ENCODE measurements around the gene CEP192.
"Not testable (repeated sequence)": the region's sequence is repeated elsewhere in the genome, so short reads cannot be mapped to it uniquely, and the experiment has no call there.

The CEP192 gene, protein sequence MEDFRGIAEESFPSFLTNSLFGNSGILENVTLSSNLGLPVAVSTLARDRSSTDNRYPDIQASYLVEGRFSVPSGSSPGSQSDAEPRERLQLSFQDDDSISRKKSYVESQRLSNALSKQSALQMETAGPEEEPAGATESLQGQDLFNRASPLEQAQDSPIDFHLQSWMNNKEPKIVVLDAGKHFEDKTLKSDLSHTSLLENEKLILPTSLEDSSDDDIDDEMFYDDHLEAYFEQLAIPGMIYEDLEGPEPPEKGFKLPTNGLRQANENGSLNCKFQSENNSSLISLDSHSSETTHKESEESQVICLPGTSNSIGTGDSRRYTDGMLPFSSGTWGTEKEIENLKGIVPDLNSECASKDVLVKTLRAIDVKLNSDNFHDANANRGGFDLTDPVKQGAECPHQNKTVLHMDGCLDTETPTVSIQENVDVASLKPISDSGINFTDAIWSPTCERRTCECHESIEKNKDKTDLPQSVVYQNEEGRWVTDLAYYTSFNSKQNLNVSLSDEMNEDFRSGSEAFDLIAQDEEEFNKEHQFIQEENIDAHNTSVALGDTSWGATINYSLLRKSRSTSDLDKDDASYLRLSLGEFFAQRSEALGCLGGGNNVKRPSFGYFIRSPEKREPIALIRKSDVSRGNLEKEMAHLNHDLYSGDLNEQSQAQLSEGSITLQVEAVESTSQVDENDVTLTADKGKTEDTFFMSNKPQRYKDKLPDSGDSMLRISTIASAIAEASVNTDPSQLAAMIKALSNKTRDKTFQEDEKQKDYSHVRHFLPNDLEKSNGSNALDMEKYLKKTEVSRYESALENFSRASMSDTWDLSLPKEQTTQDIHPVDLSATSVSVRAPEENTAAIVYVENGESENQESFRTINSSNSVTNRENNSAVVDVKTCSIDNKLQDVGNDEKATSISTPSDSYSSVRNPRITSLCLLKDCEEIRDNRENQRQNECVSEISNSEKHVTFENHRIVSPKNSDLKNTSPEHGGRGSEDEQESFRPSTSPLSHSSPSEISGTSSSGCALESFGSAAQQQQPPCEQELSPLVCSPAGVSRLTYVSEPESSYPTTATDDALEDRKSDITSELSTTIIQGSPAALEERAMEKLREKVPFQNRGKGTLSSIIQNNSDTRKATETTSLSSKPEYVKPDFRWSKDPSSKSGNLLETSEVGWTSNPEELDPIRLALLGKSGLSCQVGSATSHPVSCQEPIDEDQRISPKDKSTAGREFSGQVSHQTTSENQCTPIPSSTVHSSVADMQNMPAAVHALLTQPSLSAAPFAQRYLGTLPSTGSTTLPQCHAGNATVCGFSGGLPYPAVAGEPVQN (N-terminal part only)

DNA sequence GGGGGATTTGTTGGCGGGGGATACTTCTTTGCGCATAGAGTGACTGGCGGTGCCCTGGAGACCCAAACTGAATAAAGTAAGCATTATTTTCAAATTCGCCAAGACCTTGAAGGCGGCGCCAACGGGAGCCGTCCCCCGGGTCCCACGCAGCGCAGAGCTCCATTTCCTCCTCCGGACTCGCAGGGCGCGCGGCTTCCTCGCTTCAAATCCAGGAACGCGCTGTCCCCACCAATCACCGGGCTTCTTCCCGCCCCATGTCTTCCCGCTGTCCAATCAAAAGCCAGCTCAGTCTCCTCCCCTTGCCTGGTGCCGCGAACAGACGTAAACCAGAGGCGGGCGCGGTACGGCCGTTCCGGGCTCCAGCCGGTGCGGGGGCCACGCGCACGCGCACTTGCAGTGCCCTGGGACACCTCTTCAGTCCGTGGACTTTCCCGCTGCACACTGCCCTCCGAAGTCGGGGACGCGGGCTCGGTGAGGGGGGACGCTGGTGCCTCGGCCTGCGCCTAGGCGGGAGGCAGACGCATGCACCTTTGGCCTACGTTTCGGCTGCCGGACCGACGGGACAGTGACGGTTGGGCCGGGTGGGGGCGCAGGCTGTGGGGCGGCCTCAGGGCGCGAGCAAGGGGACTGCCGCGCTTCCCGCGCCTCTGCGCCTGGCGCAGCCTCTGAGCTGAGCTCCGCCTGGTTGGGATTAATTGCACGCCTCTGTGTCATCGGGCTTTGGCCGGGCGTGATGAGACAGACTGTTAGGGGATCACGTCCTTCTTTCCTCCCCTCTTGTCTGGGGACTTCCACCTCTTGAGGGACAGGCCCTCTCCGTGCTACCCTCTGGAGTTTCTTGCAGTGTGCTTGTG is at the start of gene CEP192:
TSS of gene CEP192 (plus strand) at position 396 of the 854 bp plus-strand sequence. CDS start 8,063 bp downstream, outside the sequence.
- DNase-seq, result peak; percentile 99

DNA sequence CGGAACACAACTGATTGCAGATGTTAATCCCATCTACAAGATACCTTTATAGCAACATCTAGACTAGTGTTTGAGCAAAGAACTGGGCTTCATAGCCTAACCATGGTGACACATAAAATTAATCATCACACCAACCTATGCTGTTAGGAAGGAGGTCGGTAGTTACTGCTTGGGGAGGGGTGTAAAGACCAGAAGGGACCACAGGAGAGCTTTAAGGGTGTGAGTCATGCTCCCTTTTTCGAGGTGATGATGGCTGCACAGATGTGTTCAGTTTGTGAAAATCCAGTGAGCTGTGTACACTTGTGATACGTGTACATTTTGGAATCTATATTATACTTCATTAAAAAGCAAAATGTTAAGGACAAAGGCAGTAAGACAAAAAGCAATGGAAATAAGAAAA is 47.9 kb upstream of the CEP192 start:
- DNase-seq, result no peak

DNA sequence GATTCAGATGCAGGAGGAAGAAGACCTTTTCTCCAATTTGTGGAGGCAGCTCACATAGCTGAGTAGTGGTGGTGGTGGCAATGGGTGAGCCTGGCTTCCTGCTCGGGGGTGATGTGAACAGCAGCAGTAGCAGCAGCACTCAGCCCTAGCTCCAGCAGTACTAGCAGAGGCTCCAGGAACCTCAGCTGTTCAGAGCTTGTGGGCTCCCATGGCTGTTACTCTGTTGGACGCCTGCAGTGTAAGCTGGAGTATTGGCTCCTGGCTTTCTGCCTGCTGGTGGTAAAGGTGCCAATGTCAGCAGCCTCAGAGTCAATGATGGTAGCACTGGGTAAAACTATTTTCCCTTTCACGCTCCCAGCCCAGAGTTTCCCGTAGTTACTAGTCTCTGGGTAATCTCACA is 46.5 kb upstream of the CEP192 start:
- DNase-seq, result no peak

DNA sequence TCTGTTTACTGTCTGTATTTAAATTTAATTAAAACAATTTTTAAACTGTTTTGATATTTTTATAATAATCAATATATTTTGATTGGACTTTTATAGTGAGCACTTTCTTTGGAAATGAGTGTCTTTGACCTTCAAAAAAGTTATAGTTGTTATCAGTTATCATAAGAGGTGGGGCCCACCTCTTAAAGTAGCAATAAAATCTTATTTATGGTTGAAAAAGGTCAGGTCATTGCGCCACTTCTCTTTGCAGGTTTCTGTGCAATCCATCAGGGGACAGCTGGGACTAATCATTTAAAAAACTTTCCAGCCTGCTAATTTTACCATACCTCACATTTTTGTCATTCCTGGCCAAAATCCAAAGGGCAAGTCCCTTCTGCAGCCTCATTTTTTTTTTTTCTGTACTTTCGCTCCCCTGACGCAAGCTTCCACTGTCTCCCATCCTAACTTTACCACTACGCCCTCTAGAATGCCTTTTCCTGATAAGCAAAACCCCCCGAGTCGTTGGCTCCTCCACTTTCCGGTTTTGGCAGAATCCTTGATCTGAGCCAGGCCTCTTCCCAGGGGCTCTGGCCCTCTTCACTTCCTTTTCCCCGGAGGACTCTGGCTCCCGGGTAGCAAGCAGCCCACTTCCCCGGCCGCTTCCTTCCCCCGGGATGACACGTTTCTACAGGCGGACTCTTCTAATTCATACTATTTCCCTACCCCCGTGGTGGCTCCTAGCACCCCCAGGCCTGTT is 44.4 kb upstream of the CEP192 start:
- DNase-seq, result peak; percentile 55

DNA sequence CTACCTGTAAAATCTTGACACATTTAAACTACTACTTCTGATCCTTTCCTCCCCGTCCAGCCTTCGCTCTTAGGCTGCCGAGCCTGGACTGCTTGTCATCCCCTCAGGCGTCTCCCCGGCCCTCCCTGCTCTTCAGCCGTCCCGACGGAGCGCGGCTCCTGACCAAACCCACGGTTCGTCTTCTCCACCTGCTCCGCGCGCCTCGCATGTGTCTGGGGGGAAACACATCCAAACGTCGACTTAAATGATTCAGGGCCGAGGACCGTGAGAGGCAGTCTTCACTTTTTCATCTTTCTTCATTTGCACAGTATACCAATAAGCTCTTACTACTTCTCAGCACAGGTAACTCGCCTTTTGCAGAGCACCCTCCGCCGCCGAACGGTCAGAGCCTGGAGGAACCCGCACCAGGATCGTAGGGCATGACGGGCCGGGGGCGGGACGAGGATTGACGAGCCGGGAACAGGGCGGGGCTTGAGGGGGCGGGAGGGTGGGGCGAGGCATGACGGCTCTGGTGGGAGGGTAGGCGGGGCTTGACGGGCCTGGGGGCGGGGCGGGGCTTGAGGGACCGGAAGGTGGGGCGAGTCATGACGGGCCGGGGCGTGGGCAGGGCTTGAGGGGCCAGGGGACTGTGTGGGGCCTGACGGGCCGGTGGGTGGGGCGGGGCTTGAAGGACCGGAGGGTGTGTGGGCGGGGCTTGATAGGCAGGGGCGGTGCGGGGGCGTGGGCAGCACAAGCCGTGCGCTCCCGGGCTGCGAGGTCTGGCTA is 43.7 kb upstream of the CEP192 start, which contains the start of gene SEH1L:
TSS of gene SEH1L (plus strand) at position 727 of the 765 bp plus-strand sequence. CDS start 111 bp downstream, outside the sequence.
- DNase-seq, result peak; percentile 93

DNA sequence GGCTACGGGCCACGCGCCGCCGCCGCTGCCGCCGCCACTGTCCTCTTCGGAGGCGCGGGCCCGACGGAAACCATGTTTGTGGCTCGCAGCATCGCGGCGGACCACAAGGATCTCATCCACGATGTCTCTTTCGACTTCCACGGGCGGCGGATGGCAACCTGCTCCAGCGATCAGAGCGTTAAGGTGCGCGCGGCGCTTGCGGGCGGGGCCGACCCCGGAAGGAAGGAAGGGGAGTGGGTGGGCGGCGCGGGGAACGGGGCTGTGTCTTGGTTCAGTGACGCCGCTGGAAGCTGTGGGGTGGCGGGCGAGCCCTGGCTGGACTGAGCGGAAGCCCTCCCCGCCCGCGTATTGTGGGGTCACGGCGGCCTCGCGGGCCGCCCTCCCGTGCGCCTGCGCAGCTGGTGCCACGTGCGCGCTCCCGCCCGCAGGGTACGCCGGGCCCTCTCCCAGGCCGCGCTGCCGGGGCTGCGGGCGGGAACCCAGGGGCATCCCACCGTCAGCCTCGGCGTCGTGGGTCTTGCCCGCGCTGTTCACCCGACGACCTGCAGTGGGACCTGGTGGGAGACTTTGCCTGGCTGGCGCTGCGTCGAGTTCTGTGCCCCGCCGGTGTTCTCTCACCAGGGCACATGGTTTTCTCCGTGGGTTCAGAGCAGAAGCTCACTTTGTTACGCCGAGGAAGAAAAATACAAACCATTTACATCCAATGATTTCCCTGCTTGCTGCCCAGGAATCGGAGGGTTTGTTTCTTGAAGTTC is 42.9 kb upstream of the CEP192 start:
- DNase-seq, result peak; percentile 89

DNA sequence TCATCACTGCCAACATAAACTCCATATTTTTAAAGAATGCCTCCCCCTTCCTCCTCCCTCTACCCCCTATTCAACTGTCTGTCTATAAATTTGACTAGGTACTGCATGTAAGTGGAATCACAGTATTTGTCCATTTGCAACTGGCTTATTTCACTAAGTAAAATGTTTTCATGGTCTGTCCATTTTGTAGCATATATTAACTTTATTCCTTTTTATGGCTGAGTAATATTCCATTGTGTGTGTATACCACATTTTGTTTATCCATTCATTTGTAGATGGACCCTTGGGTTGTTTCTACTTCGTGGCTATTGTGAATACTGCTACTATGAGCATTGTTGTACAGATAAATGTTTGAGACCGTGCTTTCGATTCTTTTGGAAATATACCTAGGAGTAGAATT is 32.7 kb upstream of the CEP192 start:
- DNase-seq, result no peak

DNA sequence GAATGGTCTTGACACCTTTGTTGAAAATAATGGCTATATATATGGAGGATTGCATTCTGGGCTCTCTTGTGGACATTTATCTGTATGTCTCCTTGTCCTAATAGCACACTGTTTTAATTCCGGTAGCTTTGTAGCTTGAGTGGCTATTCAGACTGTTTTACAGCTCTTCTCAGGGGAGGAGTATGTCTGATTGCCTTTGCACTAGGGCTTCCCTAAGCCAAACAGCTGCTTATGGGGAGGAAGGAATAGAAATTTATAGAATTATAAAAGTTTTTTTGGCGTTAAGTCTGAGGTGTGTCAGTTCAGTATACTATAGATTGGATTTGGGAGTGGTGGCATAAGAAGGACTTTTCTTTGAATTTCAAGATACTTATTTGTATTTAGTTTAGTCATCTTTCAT is 30.8 kb upstream of the CEP192 start:
- peak; percentile 41 for DNase-seq

DNA sequence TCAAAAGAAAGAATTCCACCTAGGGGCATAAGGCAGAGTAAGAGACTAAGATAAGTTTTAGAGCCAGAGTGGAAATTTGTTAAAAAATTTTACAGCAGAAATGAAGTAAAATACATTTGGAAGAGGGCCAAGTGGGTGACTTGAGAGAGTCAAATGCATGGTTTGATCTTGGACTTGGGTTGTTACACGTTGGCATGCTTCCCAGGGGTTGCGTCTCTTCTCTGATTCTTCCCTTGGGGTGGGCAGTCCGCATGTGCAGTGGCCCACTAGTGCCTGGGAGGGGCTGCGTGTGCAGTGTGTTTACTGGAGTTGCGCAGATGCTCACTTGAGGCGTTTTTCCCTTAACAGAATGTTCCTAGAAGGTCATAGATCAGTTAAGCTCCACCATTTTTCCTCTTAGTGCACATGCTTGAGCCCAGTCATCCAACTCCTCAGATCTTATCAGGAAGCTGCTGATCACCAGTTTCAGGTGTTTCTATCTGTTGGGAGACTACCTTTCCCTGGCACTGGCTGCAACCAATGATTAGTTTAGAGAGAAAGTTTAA is 30.2 kb upstream of the CEP192 start:
- peak; percentile 84 for DNase-seq

DNA sequence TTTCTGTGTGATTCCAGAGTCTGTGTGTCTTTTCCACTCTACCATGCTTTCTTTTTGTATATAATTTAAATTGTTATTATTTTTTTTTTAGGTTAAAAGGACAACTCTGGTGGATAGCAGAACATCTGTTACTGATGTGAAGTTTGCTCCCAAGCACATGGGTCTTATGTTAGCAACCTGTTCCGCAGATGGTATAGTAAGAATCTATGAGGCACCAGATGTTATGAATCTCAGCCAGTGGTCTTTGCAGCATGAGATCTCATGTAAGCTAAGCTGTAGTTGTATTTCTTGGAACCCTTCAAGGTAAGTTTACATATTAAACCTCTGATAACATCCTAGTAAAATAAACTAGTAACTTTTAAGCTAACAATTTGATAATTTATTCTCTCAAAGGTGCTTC is 28.1 kb upstream of the CEP192 start:
- no peak for DNase-seq

DNA sequence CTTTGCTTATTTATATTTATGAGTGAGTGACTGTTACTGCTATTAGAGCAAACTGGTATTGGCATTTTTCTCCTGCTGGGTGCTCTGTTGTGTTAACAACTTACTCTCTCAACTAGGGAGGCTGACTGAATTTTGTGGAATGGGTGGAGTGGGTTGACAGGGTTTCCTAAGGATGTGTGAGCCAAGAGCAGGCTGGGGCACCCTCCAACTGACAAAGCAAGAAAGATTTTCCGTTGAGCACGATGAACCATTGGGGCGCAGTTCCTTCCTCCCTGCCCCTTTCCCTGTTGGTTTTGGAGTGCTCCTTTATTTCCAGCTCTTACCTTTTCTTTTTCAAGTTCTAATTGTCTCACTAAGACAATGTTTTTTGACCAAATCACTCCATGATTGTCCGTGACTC is 23.0 kb upstream of the CEP192 start:
- DNase-seq, result no peak

DNA sequence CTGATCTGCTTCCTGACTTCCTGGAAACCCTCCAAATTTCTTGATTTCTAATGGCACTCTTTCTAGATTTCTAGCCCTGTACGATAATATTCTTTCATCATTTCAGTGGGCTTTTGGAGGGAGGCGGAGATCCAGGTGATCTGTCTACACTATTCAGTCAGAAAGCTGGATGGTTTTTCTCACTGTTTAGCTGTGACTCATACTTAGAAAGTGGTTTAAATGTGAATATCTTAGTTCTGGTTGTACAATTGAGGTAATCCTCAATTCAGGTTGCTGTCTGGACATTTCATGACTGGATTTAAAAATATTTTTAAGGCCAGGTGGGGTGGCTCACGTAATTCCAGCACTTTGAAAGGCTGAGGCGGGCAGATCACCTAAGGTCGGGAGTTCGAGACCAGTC is 22.5 kb upstream of the CEP192 start:
- no peak for DNase-seq

DNA sequence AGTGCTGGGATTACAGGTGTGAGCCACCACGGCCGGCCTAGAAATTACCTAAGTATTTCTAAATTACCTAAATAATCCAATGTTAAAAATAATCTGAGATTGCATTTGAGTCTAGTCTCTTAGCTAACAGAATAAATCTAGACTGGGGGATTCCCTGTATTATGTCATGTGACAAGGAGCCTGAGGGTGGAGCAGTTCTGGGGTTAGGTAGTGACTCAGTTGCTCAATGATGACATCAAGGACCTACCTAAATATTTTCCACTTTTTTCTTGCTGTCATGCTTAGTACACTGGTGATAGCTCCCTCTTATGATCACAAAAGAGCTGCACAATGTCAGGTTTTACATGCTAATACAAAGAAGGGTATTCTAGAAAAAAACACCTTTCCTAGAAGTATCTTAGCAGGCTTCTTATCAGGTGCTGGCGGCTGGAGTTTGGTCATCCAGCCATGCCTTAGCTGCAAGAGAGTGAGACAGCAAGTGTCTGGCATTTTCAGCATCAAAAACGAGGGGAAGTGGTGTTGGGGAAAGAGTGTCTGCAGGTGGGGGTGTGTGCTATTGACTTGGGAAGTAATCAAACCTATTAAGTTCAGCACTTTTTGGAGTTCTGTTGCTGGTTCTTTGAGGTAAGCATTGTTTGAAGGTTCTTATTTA is 17.5 kb upstream of the CEP192 start:
- DNase-seq, result no peak

DNA sequence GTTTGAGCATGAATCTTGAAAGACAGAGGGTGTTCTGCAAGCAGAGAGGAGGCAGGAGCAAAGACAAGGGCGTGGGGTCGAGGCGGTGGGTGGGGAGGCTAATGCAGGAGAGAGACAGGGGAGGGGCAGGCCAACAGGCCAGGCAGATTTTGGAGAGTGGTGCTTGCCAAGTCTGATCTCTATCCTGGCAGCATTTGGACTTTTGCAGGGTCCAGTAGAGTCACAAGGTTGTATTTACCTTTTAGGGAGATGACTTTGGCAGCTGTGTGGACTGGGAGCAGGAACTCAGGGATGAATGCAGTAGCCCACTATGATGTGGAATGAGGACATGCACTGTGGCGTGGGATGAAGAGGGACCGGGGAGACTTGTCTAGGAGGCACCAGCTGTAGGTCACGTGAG is 15.7 kb upstream of the CEP192 start:
- no peak for DNase-seq

DNA sequence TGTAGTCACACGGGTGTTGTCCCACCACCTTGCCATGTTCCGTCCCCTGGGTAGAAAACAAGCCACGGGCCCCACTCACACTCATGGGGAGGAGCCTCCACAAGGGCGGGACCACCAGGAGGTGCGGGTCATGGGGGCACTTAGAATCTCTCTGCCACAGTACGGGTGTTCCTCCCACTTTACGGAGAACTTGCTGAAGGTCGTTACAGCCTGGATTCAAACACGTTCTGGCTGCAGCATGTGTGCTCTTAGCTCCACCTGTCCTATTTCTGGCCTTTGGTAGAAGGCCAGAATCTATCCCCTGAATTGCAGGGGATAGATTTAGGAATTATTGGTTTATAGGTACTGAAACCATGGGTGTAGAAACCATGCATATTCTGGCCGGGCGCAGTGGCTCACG is 14.9 kb upstream of the CEP192 start:
- DNase-seq, result no peak

DNA sequence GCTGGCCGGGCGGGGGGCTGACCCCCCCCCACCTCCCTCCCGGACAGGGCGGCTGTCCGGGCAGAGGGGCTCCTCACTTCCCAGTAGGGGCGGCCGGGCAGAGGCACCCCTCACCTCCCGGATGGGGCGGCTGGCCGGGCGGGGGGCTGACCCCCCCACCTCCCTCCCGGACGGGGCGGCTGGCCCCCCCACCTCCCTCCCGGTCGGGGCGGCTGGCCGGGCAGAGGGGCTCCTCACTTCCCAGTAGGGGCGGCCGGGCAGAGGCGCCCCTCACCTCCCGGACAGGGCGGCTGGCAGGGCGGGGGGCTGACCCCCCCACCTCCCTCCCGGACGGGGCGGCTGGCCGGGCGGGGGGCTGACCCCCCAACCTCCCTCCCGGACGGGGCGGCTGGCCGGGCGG is 11.1 kb upstream of the CEP192 start:
- not testable (repeated sequence) for DNase-seq

DNA sequence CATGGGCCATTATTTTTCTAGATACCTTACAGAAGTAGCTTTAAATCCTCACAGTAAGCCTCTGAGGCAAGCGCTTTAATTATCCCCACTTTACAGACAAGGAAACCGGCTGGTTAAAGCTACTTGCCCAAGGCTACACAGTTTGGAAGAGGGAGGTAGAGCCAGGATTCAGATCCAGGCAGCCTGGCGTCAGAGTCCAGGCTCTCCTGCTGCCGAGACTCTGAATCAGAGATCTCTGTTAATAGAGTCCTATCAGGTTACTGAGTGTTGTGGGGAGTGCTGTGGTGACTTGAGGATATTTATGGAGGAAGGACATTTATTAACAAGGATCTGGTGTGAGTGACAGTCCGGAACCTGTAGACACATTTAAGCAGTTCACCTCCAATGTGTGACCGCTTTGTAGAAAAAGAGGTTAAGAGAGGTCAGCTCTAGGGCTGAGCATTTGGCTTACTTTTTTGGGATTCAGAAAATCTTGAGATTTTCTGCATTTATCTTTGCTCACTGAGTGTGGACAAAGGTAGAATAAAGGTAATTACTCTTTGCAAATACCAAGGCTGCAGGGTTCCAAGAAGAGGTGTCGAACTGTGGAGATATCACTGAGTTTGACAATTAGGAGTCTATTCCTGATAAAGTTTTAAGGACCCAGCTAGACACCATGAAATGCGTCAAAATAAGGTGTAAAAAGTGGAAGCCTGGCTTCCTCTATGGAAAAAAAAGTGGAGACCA is 1.6 kb upstream of the CEP192 start:
- DNase-seq, result no peak

DNA sequence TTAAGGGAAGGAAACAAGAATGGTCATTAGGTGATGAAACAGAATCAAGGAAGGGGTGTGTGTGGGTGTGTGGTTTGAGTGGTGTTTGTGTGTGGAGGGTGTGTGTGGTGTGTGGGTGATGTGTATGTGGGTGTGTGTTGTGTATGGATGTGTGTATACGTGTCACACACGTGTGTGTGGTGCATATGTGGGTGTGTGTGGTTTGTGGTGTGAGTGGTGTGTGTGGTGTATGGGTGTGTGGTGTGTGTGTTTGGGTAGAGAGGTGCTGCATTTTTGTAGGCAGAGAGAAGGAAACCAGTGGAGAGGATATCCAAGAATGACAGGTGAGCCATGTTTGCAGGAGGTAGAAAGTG is 1.1 kb upstream of the CEP192 start:
- DNase-seq, result no peak

All from NCI-H1105 treated with DMSO at 0.1 percent for 48 hours (cell line).